ENCODE measurements around the gene GGN.
"Not testable (repeated sequence)": the region's sequence is repeated elsewhere in the genome, so short reads cannot be mapped to it uniquely, and the experiment has no call there.

GGN gene, protein sequence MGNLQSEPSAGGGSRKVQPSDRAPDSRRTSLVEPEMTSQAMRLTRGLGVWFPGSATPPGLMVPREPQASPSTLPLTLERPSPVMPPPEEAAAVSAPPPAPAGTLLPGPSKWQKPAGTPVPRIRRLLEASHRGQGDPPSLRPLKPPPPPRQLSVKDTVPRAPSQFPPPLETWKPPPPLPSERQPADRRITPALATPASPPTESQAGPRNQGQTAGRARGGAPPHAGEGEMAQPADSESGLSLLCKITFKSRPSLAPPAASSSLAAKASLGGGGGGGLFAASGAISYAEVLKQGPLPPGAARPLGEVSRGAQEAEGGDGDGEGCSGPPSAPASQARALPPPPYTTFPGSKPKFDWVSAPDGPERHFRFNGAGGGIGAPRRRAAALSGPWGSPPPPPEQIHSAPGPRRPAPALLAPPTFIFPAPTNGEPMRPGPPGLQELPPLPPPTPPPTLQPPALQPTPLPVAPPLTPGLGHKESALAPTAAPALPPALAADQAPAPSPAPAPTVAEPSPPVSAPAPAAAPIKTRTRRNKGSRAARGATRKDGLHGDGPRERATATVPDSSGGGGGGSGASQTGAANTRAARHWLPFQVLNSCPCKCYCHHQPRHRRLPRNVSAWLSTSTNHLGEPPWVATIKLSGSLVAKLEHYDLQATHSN
- total RNA-seq: 0 to 0.25 (median 0.12) reads per million in 18 experiments

DNA sequence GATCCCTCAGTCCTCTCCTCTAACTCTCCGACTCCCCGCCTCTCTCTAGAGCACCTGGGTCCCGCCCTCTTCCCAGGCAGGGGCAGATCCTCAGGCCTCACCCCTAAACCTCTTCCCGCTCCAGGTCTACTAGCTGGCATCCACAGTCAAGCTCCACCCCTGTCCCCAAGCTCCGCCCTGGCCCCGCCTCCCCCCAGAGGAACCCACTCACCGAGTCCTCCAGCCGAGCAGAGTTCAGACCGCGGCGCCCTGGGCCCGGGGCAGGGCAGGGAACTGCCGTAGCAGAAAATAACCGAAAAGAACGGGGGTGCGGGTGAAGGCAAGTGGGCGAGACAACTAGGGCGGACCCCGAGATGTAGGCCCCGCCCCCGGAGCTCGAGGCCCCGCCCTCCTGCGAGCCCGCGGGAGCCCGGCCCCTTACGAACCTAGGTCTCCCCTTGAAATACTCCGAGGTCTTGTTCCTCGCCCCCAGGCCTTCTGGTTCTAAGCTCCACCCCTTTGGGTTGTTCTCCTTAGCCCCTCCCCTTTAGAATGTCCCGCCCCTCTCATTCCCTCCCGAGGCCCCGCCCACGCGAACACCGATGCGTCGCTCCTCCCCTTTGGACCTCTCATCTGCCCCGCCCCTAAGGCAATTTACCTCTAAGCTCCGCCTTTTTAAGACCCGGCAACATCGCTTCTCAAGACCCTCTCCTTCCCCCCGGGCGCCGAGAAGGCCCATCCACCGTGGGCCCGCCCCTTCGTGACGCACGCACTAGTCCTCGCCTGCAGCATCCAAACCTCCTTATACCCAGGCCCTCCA, at the start of gene GGN:
Gene GGN, minus strand, starts transcription at position 485 of the 799 bp plus-strand sequence. CDS start 773 bp downstream, outside the sequence.
- DNase-seq: peak; percentile 56 to 65

DNA sequence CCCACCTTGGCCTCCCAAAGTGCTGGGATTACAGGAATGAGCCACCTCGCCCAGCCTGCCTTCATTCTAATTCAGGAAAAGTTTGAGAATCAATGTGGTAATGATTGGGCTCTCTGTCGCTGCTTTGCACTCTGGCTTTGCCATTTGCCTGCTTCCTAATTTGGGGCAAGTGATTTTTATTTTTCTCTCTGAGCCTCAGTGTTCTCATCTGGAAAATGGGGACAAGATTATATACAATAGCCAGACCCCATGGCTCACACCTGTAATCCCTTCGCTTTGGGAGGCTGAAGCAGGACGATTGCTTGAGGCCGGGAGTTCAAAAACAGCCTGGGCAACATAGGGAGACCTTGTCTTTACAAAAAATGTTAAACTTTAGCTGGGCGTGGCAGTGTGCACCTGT, 49.5 kb upstream of the GGN start:
- no peak for DNase-seq

DNA sequence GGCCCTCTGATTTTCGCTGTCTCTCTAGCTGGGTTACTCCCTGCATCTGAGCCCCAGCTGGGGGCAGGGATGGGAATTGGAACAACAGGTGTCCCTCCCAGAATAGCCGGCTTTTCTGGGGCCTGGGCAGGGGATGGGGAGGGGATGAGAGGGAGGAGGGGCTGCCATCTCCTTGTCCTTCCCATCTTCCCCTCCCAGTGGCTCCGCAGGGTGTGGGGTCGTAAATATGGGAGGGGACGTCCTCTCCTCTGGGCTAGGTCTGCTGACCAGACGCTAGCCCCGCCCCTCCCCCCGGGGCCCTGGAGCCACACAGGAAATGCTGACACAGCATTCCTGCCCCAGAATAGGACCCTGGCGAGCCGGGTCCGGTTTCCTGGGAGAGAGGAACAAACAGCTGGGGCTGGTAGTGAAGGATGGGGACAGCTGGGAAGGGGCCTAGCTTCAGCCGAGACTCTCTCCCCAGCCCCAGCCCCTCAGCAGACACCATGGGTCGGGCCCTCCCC, 46.8 kb upstream of the GGN start:
- DNase-seq: no peak

DNA sequence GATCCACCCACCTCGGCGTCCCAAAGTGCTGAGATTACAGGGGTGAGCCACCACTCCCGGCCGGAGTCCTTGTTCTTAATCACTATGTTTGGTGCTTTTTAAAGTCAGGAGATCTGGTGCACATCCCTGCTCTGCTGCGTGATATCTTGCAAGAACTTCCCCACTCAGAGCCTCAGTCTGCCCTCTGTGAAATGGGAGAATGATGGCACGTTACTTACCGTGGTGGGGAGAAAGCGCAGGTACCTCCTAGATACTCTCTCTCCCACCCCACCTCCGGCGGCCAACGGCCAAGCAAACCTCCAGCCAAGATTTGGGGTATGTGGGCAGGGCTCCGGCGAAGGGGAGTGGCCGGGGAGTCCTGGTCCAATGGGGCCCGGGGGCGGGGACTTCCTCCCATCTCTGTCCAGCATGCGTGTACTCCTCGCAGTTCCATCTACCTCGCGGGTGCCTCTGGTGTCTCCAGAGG, 45.5 kb upstream of the GGN start, which contains the start of gene RYR1:
Gene RYR1, plus strand, starts transcription at position 424 of the 466 bp plus-strand sequence. CDS start 139 bp downstream, outside the sequence.
- peak; percentile 16 to 40 for DNase-seq

DNA sequence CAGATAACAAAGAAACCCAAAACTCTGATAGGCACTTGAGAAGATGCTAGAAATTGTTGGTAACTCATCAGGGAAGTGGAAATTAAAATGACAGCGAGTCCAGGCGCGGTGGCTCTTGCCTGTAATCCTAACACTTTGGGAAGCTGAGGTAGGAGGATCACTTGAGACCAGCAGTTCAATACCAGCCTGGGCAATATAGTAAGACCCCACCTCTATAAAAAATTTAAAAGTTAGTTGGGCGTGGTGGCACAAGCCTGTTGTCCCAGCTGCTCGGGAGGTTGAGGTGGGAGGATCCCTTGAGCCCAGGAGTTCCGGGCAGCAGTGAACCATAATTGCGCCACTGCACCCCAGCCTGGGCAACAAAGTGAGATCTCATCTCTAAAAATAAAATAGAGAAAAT, 43.1 kb upstream of the GGN start:
- no peak for DNase-seq

DNA sequence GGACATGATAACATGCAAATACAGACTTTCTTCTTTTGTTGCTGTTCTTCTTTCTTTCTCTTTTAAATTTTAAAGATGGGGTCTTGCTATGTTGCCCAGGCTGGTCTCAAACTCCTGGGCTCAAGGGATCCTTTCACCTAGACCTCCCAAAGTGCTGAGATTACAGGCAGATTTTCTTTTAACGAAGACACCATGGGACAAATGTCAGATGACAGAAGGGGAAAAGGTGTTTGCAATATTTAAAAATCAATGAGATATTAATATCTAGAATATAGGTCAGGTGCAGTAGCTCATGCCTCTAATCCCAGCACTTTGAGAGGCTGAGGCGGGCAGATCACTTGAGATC, 42.0 kb upstream of the GGN start:
- DNase-seq: no peak

DNA sequence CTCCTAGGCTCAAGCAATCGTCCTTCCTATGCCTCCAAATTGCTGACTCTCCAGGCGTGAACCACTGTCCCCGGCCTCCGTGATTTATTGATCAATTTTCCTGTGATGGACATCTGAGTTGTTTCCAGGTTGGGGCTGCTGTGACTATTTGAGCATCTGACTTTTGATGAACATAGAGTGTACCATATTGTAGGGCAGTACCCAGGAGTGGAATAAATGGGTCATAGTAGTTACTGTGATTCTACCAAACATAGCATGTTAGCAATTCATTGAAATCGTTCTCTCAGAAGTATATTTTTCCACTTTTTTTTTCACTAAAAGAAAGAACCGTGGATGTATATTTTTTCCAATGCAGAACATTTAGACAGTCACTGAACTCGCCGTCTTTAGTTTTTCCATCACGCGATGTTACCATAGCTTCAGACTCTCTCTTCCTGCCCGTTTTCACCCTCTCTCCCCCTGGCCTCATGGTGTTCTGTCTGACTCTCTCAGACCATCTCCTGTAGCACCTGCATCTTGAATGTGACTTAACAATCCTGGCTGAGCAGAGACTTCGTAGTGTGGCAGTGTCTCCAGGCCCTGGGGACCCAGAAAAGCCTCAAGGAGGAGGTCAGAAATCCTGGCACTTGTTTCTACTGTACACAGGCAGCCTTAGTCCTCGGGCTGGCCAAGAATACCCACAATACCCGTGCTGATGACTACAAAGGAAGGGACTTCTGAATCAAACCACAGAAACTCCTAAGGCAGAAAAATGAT, 41.4 kb upstream of the GGN start:
- no peak for DNase-seq

DNA sequence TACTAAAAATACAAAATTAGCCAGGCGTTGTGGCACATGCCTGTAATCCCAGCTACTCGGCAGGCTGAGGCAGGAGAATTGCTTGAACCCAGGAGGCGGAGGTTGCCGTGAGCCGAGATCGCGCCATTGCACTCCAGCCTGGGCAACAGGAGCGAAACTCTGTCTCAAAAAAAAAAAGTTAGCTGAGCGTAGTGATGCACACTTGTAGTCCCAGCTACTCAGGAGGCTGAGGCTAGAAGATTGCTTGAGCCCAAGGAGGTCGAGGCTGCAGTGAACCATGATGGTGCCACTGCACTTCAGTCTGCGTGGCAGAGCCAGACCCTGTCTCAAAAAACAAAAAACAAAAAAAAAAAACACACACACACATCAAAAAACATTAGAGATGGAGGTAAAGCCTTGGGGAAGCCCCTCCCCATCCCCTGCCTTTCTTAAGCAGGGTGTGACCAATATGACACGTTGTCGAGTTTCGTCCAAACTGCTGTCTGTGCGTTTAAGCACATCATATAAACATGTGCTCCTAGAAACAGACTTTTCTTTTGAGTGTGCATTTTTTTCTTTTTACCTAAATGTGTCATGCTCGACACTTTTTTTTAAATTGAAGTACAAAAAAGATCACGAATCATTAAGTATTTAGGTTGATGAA, 39.3 kb upstream of the GGN start:
- not testable (repeated sequence) for DNase-seq

DNA sequence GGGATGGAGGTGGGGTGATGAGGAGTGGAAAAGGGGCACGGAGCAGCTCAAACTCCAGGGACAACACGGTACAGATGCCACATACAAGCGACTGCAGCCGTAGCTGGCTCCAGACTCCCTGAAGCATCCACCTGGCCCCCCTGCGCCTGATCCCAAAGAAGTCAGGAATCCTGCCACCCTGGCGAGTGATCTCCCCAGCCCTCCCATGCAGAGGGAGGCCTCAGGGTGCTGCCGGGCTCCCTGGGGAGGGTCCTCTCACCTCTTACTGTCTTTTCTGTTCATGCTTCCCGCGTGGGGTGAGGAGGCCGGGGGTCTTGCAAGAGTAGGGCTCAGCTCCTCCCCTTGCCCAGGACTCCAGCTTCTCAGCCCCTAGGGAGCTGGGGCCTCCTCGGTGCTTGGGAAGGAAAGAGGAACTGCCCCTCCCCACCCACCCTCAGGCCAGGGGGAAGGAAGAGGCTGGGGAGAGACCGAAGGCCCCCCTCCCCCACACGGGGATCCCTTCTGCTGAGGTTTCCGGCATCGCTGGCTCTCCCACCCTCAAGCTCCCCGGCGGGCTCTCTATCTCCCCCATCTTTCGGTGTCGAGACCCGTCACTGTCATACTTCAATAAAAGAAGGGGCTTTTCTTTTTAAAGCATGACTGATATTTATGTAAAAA, 38.1 kb upstream of the GGN start, which contains the start of gene RASGRP4:
Gene RASGRP4, minus strand, starts transcription at position 410 of the 657 bp plus-strand sequence. Its CDS starts 128 bp downstream, at position 282.
- peak; percentile 50 to 59 for DNase-seq

DNA sequence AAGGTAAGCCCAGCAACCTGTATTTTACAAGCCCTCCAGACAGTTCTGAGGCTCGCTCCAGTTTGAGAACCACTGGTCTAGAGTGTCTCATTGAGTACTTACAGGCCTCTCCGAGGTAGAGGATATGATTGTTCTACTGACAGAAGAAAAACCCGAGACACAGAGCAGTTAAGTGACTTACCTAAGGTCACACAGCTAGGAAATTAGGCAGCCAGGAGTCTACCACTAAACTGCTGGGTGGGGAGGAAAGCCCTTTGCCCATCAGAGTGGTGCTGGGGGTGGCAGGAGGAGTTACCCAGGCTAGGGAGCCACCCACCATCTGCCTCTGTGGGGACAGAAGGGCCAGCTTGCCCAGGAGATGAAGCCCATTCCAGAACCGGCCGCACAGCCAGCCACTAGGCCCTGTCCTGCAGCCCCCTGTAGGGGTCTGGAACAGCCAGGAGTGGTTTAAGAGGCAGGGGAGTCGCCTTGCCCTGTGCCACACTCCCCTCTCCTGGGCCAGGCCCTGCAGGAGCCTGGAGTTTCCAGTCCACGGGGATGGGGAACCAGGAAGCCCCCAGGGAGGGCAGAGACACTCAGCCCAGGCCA, 37.5 kb upstream of the GGN start:
- DNase-seq: no peak

DNA sequence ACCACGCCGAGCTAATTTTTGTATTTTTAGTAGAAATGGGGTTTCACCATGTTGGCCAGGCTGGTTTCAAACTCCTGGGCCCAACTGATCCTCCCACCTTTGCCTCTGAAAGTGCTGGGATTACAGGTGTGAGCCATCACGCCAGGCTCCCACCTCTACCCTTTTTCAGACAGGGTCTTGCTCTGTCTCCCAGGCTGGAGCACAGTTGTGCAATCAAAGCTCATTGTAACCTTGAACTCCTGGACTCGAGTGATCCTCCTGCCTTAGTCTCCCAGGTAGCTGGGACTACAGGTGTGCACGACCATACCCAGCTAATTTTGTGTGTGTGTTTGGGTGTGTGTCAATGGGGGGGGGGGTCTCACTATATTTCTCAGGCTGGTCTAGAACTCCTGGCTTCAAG, 36.4 kb upstream of the GGN start:
- no peak for DNase-seq

DNA sequence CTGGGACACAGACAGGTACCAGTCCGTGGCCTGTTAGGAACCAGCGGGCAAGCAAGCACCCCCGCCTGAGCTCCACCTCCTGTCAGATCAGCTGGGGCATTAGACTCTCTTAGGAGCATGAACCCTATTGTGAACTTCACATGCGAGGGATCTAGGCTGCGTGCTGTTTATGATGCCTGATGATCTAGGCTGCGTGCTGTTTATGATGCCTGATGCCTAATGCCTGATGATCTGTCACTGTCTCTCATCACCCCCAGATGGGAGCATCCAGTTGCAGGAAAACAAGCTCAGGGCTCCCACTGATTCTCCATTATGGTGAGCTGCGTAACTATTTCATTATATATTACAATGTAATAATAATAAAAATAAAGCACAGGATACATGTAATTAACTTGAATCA, 34.6 kb upstream of the GGN start:
- DNase-seq: no peak

DNA sequence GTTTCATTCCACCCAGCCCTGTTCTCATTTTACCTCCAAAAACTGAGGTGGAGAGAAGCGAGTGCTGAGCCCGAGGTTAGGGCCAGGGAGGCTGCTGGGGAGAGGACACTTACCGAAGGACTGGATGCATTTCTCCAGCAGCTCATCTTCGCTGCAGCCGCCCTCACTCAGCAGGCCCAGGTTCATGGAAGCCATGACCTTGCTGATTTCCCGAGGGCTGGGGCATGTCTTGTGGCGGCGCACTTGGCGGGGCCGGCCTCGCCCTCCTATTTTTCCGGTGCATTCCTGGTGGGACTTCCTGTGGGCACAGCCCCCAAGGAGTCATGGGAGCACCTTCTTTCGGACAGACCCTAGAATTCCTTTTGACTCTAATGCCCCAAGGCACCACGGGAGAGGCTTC, 34.0 kb upstream of the GGN start:
- no peak for DNase-seq

DNA sequence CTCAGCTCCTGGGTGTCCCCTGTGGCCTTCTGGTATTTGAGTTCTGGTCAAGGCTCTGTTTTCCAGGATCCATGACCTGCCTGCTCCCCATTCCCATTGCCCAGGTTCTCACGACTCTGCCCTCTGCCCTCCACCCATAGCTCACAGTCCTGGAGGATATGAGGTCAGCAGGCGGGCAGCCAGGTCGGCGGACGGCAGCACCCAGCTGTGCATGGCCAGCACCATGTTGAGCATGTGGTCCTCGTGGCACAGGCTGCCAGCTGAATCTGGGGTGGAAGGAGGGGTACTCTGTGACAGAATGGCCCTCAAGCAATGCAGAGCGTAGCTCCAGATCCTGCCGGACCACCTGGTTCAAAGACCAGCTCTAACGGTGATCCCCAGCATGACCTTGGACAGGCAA, 33.1 kb upstream of the GGN start:
- DNase-seq: no peak

DNA sequence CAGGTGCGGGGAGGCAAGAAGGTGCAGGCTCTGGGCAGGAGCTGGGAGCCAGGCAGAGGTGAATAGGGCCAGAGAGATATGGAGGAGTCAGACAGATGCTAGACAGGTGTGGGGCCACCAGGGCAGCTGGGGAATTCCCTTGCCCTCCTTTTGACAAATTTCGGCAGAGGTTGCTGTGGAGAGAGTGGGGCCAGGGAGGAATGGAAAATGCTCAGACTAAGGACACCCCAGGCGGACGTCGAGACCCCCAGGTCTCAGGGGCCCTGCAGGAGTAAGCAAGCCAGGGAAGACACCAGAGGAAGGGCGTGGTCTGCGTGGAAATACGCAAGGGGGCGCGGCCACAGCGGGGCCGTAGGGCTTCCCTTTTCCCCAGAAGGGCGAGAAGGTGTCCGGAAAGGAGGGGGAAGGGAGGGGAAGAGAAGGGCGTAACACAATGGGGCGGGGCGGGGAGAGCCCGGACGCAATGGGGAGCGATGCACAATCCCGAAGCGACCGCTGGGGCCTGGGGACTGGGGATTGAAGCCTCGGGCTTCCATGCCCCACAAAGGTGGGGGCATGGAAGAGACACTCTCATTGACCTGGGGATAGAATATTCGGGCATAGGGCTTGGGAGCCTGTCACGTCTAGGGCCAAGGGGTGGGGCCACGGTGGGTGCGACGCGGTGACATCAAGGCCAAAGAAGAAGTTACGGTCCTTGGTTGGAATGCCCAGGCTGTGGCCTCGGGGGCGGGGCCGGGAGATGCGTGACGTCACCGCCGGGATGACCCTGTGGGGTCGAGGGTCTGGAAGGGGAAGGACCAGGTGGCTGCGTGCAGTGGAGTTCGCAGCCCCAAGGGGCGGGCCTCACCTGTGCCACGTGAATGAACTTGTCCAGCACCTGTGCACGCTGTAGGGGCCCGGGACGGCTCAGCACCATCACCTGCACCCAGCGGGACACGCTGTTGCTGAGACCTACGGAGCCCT, 30.0 kb upstream of the GGN start:
- peak; percentile 86 to 90 for DNase-seq

DNA sequence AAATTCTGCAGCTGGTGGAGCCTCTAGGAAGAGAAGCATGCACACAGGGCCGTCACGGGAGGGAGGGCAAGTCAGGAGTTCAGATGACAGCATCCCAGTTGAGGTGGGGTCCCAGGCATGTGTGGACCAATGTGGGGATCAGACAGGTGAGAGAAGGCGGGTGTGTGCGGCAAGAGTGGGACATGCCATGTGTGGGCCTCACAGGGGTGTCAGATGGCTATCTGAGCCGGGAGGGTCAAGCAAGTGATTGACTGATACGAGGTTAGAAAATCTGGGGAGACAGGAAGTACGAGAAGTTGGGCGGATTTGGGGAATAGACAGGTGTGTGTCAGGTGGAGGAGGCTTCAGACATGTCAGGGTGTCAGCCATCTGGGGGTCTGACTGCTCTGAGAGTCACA, 29.3 kb upstream of the GGN start:
- no peak for DNase-seq

DNA sequence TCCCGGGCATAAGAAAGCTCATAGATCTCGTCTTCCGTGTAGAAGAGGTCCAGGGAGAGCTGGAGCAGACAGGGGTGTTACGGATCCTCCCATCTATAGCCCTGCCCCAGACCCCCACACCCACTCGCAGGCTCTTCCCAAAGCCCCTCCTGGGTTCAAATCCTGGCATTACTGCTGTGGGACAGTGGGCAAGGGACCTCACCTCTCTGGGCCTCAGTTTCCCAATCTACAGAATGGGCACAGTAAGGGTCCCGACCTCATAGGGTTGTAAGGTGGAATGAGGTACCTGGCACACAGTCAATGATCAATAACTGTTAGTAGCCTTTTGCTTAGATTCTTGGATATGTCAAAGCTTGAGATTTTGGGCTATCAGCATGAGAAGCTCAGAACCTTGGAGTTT, 25.6 kb upstream of the GGN start:
- DNase-seq: no peak

DNA sequence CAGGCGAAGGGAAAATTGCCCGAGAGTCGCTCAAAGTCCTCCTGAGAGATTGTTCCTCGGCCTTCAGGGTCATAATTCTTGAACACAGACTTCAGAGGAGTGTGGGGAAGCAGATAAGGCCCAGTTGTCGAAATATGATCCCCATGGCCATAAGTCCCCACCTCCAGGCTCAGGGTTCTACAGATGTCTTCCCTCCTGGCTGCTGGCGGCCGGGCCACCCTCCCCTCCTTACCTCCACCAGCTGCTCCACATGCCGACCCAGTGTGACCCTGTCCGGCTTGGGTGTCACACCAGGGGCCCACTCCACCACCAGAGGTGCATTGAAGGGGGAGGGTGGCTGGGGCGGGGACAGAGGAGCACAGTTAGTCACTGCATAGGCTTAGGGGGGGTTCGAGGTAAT, 25.1 kb upstream of the GGN start:
- no peak for DNase-seq

DNA sequence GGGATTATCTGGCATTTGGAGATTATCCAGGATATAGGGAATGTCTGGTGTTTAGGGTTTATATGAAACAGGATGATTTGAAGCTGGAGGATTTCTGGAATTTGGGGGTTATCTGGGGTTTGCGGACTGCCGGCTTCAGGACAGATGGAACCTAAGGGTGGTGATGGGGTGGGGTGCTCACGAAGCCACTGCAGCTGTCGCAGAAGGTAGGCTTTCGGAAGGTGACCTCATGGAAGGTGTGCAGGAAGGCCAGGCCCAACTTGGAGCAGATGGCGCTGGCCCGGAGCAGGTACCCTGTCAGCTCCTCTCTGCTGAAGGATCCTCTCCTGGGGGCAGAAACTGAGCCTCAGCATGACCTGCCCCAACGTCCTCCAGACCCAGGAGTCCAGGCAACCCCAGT, 24.7 kb upstream of the GGN start:
- no peak for DNase-seq

Data from inflammatory macrophage (primary cell).